ENCODE results near the gene GABBR2. TPM values are rescaled to one million over a fixed set of nuclear protein-coding genes. Genes with fewer than 3 reads are reported as not detected.

GABBR2 gene
- total and polyA plus RNA-seq, 2 of the 8 experiments (the other 6 are each of a cell fraction or from before 2014, with no cell fraction given), result 0.50 to 1.2 TPM

GRCh38 chr9:98356326-98356725, 352.4 kb downstream of the GABBR2 start:
- no peak for FAIRE-seq
- H3K4me1 ChIP-seq (replicated peaks in 1 of 4; ENCODE audit: control insufficient read depth in 3 of 4, insufficient read depth in 4 of 4, low read length in 3 of 4), result no peaks in the 10 kb centered on the region; a peak in 1 of 7 replicates
- no peak overlapping the region for H3K23ac ChIP-seq (ENCODE audit: insufficient read length)
- no peak overlapping the region for H4K8ac ChIP-seq (ENCODE audit: extremely low read depth, insufficient read depth, low read length)
- DNase-seq (ENCODE audit: low read depth in 1 of 2, low spot score in 2 of 2), result no peak
- H3K27ac ChIP-seq (ENCODE audit: low read depth, low read length), result no peak overlapping the region
- CTCF ChIA-PET (ENCODE audit: partially characterized antibody), result no interaction called here
- no peaks in the 10 kb centered on the region for H3K79me2 ChIP-seq (ENCODE audit: control insufficient read depth in 1 of 2, insufficient read depth in 2 of 2, low read length in 2 of 2)
- TF ChIP-seq TBP (IDR thresholded peaks at IDR 0.05; ENCODE audit: low read depth, low read length), result no peak
- no peak for TF ChIP-seq TAF1 (IDR thresholded peaks at IDR 0.05; ENCODE audit: low read depth, low read length)
- no peak for TF ChIP-seq CTCF (IDR thresholded peaks at IDR 0.05; ENCODE audit: control extremely low read depth in 1 of 3, insufficient read depth in 1 of 3, low read depth in 1 of 3, low read length in 3 of 3)
- no peak overlapping the region for H4K91ac ChIP-seq (replicated peaks; ENCODE audit: insufficient read length, low read length)
- no peaks in the 10 kb centered on the region for H3K27me3 ChIP-seq (replicated peaks in 1 of 4; ENCODE audit: control insufficient read depth in 3 of 4, extremely low read depth in 1 of 4, insufficient read depth in 3 of 4, low read length in 3 of 4)
- H2AK5ac ChIP-seq (ENCODE audit: low read depth, low read length), result no peak overlapping the region
- no peak overlapping the region for H2BK120ac ChIP-seq (replicated peaks; ENCODE audit: low read depth, low read length)
- no peak overlapping the region for H3K14ac ChIP-seq (ENCODE audit: insufficient read length)
- H3K9me3 ChIP-seq (ENCODE audit: insufficient read depth in 2 of 2, low read depth in 1 of 2, low read length in 1 of 2), result peaks cover 0 to 4% of the 10 kb centered on the region in 2 experiments; a peak in 1 of 4 replicates
- no peak overlapping the region for H2AFZ ChIP-seq (ENCODE audit: low read length)
- H4K20me1 ChIP-seq (replicated peaks in 1 of 2; ENCODE audit: control insufficient read depth in 1 of 2, insufficient read depth in 2 of 2, low read length in 2 of 2), result no peaks in the 10 kb centered on the region
- H3K4me2 ChIP-seq (ENCODE audit: insufficient read depth in 1 of 2, low read depth in 2 of 2, low read length in 2 of 2), result no peak overlapping the region
- H3K36me3 ChIP-seq (ENCODE audit: control insufficient read depth in 2 of 4, insufficient read depth in 4 of 4, low read length in 3 of 4), result no peaks in the 10 kb centered on the region
- H2BK15ac ChIP-seq (ENCODE audit: low read length), result no peak overlapping the region
- H2BK20ac ChIP-seq (ENCODE audit: low read length), result no peak overlapping the region
- no peaks in the 10 kb centered on the region for H3K79me1 ChIP-seq (ENCODE audit: low read depth, low read length)
- no peak overlapping the region for H3K56ac ChIP-seq (replicated peaks; ENCODE audit: insufficient read length, low read depth, low read length)
- H3K23me2 ChIP-seq (ENCODE audit: low read depth, low read length), result no peaks in the 10 kb centered on the region
- WGBS, 2 experiments (ENCODE audit: extremely low coverage in 1 of 2, insufficient coverage in 1 of 2, insufficient read length in 1 of 2, insufficient replicate concordance in 2 of 2, low coverage in 1 of 2, low lambda C conversion rate in 2 of 2, missing lambda C conversion rate in 1 of 2), result 84% methylated on average over 4 of the region's 4 CpGs; no CpG with 5 or more reads in 1 of the 2 experiments
- H3K18ac ChIP-seq (ENCODE audit: extremely low read depth, low read length), result no peak overlapping the region
- H3K4ac ChIP-seq (replicated peaks; ENCODE audit: insufficient read length, low read depth, low read length), result no peak overlapping the region
- H3K9ac ChIP-seq (replicated peaks in 1 of 4; ENCODE audit: extremely low read depth in 1 of 4, low read depth in 3 of 4, low read length in 3 of 4), result no peak overlapping the region
- H4K5ac ChIP-seq (ENCODE audit: insufficient read length, low read depth, low read length), result no peak overlapping the region
- no peak overlapping the region for H2BK5ac ChIP-seq (ENCODE audit: low read depth, low read length)
- POLR2A ChIA-PET (ENCODE audit: partially characterized antibody), result no interaction called here
- no peak overlapping the region for H2BK12ac ChIP-seq (ENCODE audit: low read depth, low read length)
- H3K4me3 ChIP-seq (ENCODE audit: extremely low read depth in 1 of 4, insufficient read depth in 2 of 4, low read depth in 3 of 4, low read length in 4 of 4), result no peak overlapping the region

Measured in H1 (cell line).